ENCODE results near the gene ARAP1.

Gene ARAP1

GRCh38 chr11:72786305-72787215, 34.4 kb upstream of the ARAP1 start:
- Histone ChIP-seq H3K4me2 (ENCODE audit: low read depth, low read length, poor library complexity, severe bottlenecking) (peak overlapping the region; percentile 0), H3K9ac (ENCODE audit: low read depth, low read length, poor library complexity, severe bottlenecking) (no peak overlapping the region), H4K20me1 (ENCODE audit: insufficient read depth, low read length, poor library complexity, severe bottlenecking) (no peaks in the 10 kb centered on the region), H3K9me2 (replicated peaks; ENCODE audit: low read depth, low read length) (no peaks in the 10 kb centered on the region), H3K4me1 (ENCODE audit: insufficient read depth, low read length, poor library complexity, severe bottlenecking) (peaks cover 37% of the 10 kb centered on the region), H3K79me2 (ENCODE audit: insufficient read depth, low read length) (no peaks in the 10 kb centered on the region), H3K27me3 (ENCODE audit: insufficient read depth, low read length, poor library complexity, severe bottlenecking) (no peaks in the 10 kb centered on the region), H3F3A (ENCODE audit: low read depth) (no peaks in the 10 kb centered on the region), H3K4me3 (ENCODE audit: low read length, poor library complexity, severe bottlenecking) (no peak overlapping the region), H3K9me3 (ENCODE audit: insufficient read depth, low read depth, low read length) (no peaks in the 10 kb centered on the region), H2AFZ (ENCODE audit: low read length) (no peak overlapping the region), H3K36me3 (ENCODE audit: insufficient read depth, low read length) (no peaks in the 10 kb centered on the region)
- TF ChIP-seq CTCF (conservative IDR thresholded peaks at IDR 0.05; ENCODE audit: low read length) (no peak), EZH2phosphoT487 (IDR thresholded peaks at IDR 0.05; ENCODE audit: borderline replicate concordance) (no peak)

GRCh38 chr11:72784662-72785061, 32.5 kb upstream of the ARAP1 start:
- Histone ChIP-seq H3K4me2 (ENCODE audit: low read depth, low read length, poor library complexity, severe bottlenecking) (no peak overlapping the region), H3K36me3 (ENCODE audit: insufficient read depth, low read length) (no peaks in the 10 kb centered on the region), H3K9me3 (ENCODE audit: insufficient read depth, low read depth, low read length) (no peaks in the 10 kb centered on the region), H3F3A (ENCODE audit: low read depth) (no peaks in the 10 kb centered on the region), H2AFZ (ENCODE audit: low read length) (no peak overlapping the region), H4K20me1 (ENCODE audit: insufficient read depth, low read length, poor library complexity, severe bottlenecking) (no peaks in the 10 kb centered on the region), H3K4me1 (ENCODE audit: insufficient read depth, low read length, poor library complexity, severe bottlenecking) (peaks cover 25% of the 10 kb centered on the region), H3K79me2 (ENCODE audit: insufficient read depth, low read length) (no peaks in the 10 kb centered on the region), H3K4me3 (ENCODE audit: low read length, poor library complexity, severe bottlenecking) (no peak overlapping the region), H3K9me2 (replicated peaks; ENCODE audit: low read depth, low read length) (no peaks in the 10 kb centered on the region), H3K27me3 (ENCODE audit: insufficient read depth, low read length, poor library complexity, severe bottlenecking) (no peaks in the 10 kb centered on the region), H3K9ac (ENCODE audit: low read depth, low read length, poor library complexity, severe bottlenecking) (no peak overlapping the region)
- TF ChIP-seq EZH2phosphoT487 (IDR thresholded peaks at IDR 0.05; ENCODE audit: borderline replicate concordance): no peak
- no peak for TF ChIP-seq CTCF (conservative IDR thresholded peaks at IDR 0.05; ENCODE audit: low read length)

GRCh38 chr11:72783144-72783905, 31.1 kb upstream of the ARAP1 start:
- Histone ChIP-seq H2AFZ (ENCODE audit: low read length) (no peak overlapping the region), H3K27me3 (ENCODE audit: insufficient read depth, low read length, poor library complexity, severe bottlenecking) (no peaks in the 10 kb centered on the region), H3K4me3 (ENCODE audit: low read length, poor library complexity, severe bottlenecking) (no peak overlapping the region), H3K4me2 (ENCODE audit: low read depth, low read length, poor library complexity, severe bottlenecking) (peak overlapping the region; percentile 69), H3K4me1 (ENCODE audit: insufficient read depth, low read length, poor library complexity, severe bottlenecking) (peaks cover 24% of the 10 kb centered on the region), H4K20me1 (ENCODE audit: insufficient read depth, low read length, poor library complexity, severe bottlenecking) (no peaks in the 10 kb centered on the region), H3K9ac (ENCODE audit: low read depth, low read length, poor library complexity, severe bottlenecking) (no peak overlapping the region), H3K9me3 (ENCODE audit: insufficient read depth, low read depth, low read length) (no peaks in the 10 kb centered on the region), H3K9me2 (replicated peaks; ENCODE audit: low read depth, low read length) (no peaks in the 10 kb centered on the region), H3K79me2 (ENCODE audit: insufficient read depth, low read length) (no peaks in the 10 kb centered on the region), H3F3A (ENCODE audit: low read depth) (no peaks in the 10 kb centered on the region), H3K36me3 (ENCODE audit: insufficient read depth, low read length) (no peaks in the 10 kb centered on the region)
- TF ChIP-seq EZH2phosphoT487 (IDR thresholded peaks at IDR 0.05; ENCODE audit: borderline replicate concordance) (no peak), CTCF (conservative IDR thresholded peaks at IDR 0.05; ENCODE audit: low read length) (no peak)

All from Loucy (cell line).